ENCODE measurements around the gene COL6A3. TPM values are rescaled to one million over a fixed set of nuclear protein-coding genes. Genes with fewer than 3 reads are reported as not detected.

Gene COL6A3
- polyA plus RNA-seq, 3 donors, result not detected

DNA sequence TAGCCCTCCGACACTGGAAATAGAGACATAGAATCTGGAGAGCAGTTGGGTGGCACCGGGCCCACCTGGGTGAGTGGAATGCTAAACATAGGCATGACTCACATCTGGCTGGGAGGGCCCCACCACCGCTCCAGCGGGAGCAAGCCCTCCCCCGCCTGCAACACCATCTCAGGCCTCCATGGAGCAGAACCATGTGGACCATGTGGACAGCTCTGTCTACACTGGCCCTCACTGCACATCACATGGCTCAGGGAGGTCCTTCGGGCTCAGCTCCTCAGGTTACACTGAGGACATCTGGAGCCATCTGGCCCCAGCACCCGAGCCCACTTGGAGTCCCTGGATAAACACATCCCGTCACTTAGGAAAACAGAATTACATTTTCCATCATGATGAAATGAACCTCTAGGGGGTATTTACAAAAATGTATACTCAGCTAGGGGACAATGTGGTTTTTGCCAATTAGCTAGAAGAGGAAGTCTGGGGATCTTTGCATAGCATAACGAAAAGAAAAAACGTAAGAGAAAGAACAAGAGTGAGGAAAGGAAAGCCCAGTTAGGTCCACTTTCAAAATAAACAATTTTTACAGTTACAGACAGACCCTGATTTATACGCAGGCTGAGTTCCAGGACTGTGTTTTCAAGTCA lies 42.4 kb upstream of the COL6A3 start:
- no peak overlapping the region for H3K27ac Mint-ChIP-seq
- intact Hi-C loops (cut with micrococcal nuclease), result no loop called here
- H2AFZ ChIP-seq (ENCODE audit: insufficient read depth, low read depth, low read length, poor library complexity, severe bottlenecking), result no peak overlapping the region
- H3K36me3 Mint-ChIP-seq, result no peaks in the 10 kb centered on the region
- no peaks in the 10 kb centered on the region for H3K79me2 ChIP-seq (ENCODE audit: insufficient read depth, low read length)
- H4K20me1 ChIP-seq (ENCODE audit: insufficient read depth, low read length), result no peaks in the 10 kb centered on the region
- H3K27me3 ChIP-seq (ENCODE audit: control insufficient read depth in 2 of 2, insufficient read depth in 2 of 2, low read length in 2 of 2), result no peaks in the 10 kb centered on the region
- H3K27ac ChIP-seq (ENCODE audit: low read depth in 1 of 2, low read length in 2 of 2), result no peak overlapping the region
- TF ChIP-seq, protein P1, sequence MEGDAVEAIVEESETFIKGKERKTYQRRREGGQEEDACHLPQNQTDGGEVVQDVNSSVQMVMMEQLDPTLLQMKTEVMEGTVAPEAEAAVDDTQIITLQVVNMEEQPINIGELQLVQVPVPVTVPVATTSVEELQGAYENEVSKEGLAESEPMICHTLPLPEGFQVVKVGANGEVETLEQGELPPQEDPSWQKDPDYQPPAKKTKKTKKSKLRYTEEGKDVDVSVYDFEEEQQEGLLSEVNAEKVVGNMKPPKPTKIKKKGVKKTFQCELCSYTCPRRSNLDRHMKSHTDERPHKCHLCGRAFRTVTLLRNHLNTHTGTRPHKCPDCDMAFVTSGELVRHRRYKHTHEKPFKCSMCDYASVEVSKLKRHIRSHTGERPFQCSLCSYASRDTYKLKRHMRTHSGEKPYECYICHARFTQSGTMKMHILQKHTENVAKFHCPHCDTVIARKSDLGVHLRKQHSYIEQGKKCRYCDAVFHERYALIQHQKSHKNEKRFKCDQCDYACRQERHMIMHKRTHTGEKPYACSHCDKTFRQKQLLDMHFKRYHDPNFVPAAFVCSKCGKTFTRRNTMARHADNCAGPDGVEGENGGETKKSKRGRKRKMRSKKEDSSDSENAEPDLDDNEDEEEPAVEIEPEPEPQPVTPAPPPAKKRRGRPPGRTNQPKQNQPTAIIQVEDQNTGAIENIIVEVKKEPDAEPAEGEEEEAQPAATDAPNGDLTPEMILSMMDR (IDR thresholded peaks at IDR 0.05), result no peak
- DNase-seq, result no peak
- no peaks in the 10 kb centered on the region for H3K36me3 ChIP-seq (replicated peaks in 1 of 2; ENCODE audit: control insufficient read depth in 1 of 2, insufficient read depth in 2 of 2, low read length in 2 of 2)
- H3K4me2 ChIP-seq (replicated peaks; ENCODE audit: extremely low read depth, low read length, poor library complexity, severe bottlenecking), result no peak overlapping the region
- H3K4me3 Mint-ChIP-seq, result no peak overlapping the region
- H3K27me3 Mint-ChIP-seq (ENCODE audit: low read depth in 3 of 3), result peaks cover 0 to 6% (median 3%) of the 10 kb centered on the region in 3 donors
- H3K9ac ChIP-seq (ENCODE audit: insufficient read depth, low read length, poor library complexity, severe bottlenecking), result no peak overlapping the region
- no peak overlapping the region for H3K4me3 ChIP-seq (replicated peaks in 1 of 3; ENCODE audit: low read depth in 2 of 3, low read length in 3 of 3)
- no peaks in the 10 kb centered on the region for H3K9me3 ChIP-seq (replicated peaks in 1 of 2; ENCODE audit: control insufficient read depth in 1 of 2, insufficient read depth in 1 of 2, low read length in 2 of 2)
- H3K4me1 Mint-ChIP-seq, result no peaks in the 10 kb centered on the region
- no peaks in the 10 kb centered on the region for H3K4me1 ChIP-seq (ENCODE audit: control insufficient read depth in 1 of 2, insufficient read depth in 2 of 2, low read length in 2 of 2)
- peaks cover 0 to 4% (median 0%) of the 10 kb centered on the region in 7 donors for H3K9me3 Mint-ChIP-seq
- WGBS (ENCODE audit: insufficient coverage), result 96% methylated on average over 6 of the region's 11 CpGs

GRCh38 chr2:237455764-237456163 lies 41.8 kb upstream of the COL6A3 start:
- no peak for DNase-seq

More at GRCh38 chr2:237455764-237456163, 41.8 kb upstream of the COL6A3 start:
- Histone ChIP-seq H3K4me2 (replicated peaks; ENCODE audit: extremely low read depth, low read length, poor library complexity, severe bottlenecking) (no peak overlapping the region), H3K36me3 (replicated peaks in 1 of 2; ENCODE audit: control insufficient read depth in 1 of 2, insufficient read depth in 2 of 2, low read length in 2 of 2) (no peaks in the 10 kb centered on the region), H3K4me3 (replicated peaks in 1 of 3; ENCODE audit: low read depth in 2 of 3, low read length in 3 of 3) (no peak overlapping the region), H4K20me1 (ENCODE audit: insufficient read depth, low read length) (no peaks in the 10 kb centered on the region), H3K79me2 (ENCODE audit: insufficient read depth, low read length) (no peaks in the 10 kb centered on the region), H2AFZ (ENCODE audit: insufficient read depth, low read depth, low read length, poor library complexity, severe bottlenecking) (no peak overlapping the region), H3K4me1 (ENCODE audit: control insufficient read depth in 1 of 2, insufficient read depth in 2 of 2, low read length in 2 of 2) (no peaks in the 10 kb centered on the region), H3K27ac (ENCODE audit: low read depth in 1 of 2, low read length in 2 of 2) (no peak overlapping the region), H3K9ac (ENCODE audit: insufficient read depth, low read length, poor library complexity, severe bottlenecking) (no peak overlapping the region), H3K9me3 (replicated peaks in 1 of 2; ENCODE audit: control insufficient read depth in 1 of 2, insufficient read depth in 1 of 2, low read length in 2 of 2) (no peaks in the 10 kb centered on the region), H3K27me3 (ENCODE audit: control insufficient read depth in 2 of 2, insufficient read depth in 2 of 2, low read length in 2 of 2) (no peaks in the 10 kb centered on the region)
- Mint-ChIP-seq H3K27ac (no peak overlapping the region), H3K27me3 (ENCODE audit: low read depth in 3 of 3) (peaks cover 0 to 5% (median 3%) of the 10 kb centered on the region in 3 donors), H3K36me3 (no peaks in the 10 kb centered on the region), H3K4me1 (no peaks in the 10 kb centered on the region), H3K4me3 (no peak overlapping the region), H3K9me3 (peaks cover 0 to 4% (median 0%) of the 10 kb centered on the region in 7 donors)
- TF ChIP-seq, protein P1 (IDR thresholded peaks at IDR 0.05), result no peak
- intact Hi-C loops (cut with micrococcal nuclease), result no loop called here
- WGBS (ENCODE audit: insufficient coverage), result 86% methylated on average over 1 of the region's 5 CpGs

Measured in CD14-positive monocyte (primary cell).